Stimulated activated CD8-positive, alpha-beta memory T cell treated with anti-CD3 and anti-CD28 coated beads, Interleukin-15, amount 100 ng/mL, for 4 hours (primary cell): ENCODE data around the gene NQO2.
"Not testable (repeated sequence)": the region's sequence is repeated elsewhere in the genome, so short reads cannot be mapped to it uniquely, and the experiment has no call there.

Experiments used
- DNase-seq, 2 donors: peaks; one replicate each; pipeline ENCODE4 v3.0.0-alpha.2; 2020; ENCODE audit warnings: low read depth in 2 of 2

The NQO2 gene

DNA sequence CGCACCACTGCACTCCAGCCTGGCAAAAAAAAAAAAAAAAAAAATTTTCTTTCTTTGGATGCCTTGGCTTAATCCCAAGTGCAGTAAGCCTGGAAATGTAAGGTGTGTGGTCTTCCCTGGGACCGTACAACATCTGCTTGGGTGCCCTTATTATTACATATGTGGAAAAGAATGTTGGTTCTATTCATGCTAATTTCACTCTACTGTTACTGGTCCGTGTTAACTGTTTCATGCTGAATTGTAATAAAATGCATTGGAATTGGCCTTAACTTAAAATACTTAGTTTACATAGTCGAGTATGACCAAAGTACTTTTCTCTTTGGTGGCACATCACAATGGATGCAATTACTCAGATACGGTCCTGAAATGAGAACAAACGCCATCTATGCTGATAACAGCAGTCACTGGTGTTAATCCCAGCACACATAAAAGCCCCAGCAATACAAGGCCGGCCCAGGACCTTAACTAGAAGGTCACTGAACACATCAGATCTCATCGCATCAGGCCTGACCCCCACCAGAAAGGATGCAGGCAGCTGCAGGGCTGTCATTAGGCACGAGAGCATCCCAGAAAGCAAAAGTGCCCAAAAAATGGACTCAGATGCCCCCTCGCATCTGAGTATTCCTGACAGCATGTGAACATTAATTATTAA is 29.5 kb upstream of the NQO2 start:
- DNase-seq: no peak

DNA sequence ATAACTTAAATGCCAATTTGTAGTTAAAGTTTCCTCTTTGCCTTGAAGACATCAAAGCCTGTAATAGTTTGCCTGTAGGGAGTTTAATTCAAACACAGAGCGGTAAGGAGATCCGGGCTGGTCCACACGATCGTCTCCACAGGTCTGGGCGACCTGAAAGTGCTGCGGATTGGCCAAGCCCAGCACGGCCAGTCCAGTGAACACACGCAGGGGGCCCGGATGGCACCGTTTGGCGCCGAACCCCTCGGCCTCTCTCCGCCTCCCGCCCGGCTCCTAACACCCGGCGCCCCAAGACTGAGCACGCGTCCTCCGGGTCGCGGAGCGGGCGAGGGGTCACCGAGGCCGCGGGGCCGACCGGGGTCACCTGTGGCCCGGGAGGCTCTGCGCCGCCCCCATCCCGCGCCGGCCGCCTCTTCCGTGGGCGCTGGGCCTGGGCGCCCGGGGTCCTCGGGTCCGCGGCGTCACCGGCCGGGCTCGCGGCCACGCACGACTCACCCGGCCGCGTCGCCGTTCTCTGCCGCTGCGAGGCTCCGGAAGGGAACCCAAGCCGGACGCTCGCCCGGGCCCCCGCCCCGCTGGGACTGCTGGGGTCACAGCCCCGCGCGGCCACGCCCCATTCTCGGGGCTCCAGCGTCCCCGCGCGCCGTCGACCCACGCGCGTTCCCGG is 28.8 kb upstream of the NQO2 start:
- DNase-seq: no peak

DNA sequence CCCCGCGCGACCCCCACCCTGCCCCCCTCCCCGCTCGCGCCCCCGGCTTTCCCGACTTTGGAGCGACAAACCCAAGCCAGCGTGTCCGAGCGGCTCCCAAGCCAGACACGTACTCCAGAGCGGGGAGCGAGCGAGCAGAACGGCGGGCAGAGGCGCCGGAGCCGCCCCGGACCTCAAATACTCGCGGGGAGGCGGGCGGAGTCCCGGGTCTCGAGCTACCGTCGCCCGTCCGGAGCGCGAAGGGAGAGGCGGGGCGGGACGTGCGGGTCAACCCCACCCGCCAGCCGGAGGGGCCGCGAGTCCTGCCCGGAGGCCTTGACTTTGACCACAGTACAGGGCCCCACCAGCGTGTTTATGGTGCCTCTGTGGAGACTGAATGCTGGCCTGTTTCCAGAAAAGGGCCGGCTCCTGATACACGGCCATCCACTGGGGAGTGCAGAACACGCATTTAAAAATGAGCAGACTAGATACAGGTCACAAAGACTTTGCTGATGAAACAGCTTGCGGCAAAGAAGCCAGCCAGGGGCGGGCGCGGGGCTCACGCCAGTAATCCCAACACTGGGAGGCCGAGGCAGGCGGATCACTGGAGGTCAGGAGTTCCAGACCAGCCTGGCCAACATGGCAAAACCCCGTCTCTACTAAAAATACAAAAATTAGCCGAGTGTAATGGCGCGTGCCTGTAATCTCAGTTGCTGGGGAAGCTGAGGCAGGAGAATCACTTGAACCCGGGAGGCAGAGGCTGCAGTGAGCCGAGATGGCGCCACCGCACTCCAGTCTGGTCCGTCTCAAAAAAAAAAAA is 28.1 kb upstream of the NQO2 start, which contains the start of gene SERPINB6:
TSS of gene SERPINB6 (minus strand) at position 148 of the 799 bp plus-strand sequence. CDS start 12,235 bp downstream, outside the sequence.
- DNase-seq: peak in 1 of 2 donors; percentile 25

- DNase-seq: not testable (repeated sequence)
Observed at GRCh38 chr6:2972219-2972487, 27.5 kb upstream of the NQO2 start.

- DNase-seq: not testable (repeated sequence)
Observed at GRCh38 chr6:2972685-2973084, 27.0 kb upstream of the NQO2 start.

- not testable (repeated sequence) for DNase-seq
Observed at GRCh38 chr6:2973180-2973579, 26.5 kb upstream of the NQO2 start.

DNA sequence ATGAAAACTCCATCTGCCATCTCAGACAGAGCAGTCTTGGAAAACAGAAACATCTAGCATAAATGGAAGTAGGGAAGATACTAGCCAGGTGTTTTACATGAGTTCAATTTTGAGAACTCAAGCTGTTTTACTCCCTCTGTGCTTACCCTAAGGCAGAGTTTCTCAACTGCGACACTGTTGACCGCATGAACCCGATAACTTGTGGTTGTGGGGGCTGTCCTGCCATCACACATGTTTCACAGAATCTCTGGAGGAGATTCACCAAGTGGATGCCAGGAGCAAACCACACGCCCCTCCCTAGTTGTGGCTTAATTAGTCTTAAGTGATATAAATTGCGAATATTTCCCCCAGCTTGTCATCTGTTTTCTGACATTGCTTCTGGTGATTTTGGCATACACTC is 26.0 kb upstream of the NQO2 start:
- DNase-seq: no peak

- no peak for DNase-seq
Observed at GRCh38 chr6:2976060-2976459, 23.6 kb upstream of the NQO2 start.

DNA sequence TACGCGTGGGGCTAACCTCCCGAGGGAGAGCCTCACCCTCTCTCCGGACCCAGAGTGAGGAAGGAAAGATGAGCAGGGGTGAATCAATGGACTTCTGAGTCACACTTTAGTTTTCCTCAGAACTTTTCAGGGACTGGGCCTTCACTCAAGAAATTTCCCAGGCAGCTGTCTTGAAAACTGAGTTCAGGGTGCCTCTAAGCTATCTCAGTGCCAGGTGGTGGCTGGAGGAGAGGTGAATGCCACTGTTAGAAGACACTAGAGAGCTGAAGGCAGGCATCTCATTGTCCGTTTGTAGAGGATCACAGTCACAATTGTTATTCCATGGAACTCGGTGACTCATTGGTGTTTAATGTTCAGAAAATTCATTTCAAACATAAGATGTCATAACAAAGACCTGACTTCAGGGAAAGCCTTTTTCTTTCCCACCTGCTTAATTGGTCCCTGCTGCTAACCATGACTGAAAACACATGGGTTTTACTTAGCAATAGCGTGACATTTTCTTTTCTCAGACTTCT is 23.1 kb upstream of the NQO2 start:
- no peak for DNase-seq

DNA sequence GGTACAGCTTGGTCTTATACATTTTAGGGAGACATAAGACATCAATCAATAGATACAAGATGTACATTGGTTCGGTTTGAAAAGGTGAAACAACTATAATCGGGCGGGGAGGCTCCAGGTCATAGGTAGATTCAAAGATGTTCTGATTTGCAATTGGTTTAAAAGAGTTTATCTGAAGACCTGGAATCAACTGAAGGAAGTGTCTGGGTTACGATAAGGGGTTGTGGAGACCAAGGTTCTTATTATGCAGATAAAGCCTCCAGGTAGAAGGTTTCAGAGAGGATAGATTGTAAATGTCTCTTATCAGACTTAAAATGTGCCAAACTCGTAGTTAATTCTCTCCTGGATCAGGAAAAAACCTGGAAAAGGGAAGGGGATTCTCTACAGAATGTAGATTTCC is 22.4 kb upstream of the NQO2 start:
- DNase-seq: no peak

- DNase-seq: no peak
Observed at GRCh38 chr6:2977799-2978590, 21.7 kb upstream of the NQO2 start.

GRCh38 chr6:2978923-2979322 is 20.8 kb upstream of the NQO2 start:
- no peak for DNase-seq

DNA sequence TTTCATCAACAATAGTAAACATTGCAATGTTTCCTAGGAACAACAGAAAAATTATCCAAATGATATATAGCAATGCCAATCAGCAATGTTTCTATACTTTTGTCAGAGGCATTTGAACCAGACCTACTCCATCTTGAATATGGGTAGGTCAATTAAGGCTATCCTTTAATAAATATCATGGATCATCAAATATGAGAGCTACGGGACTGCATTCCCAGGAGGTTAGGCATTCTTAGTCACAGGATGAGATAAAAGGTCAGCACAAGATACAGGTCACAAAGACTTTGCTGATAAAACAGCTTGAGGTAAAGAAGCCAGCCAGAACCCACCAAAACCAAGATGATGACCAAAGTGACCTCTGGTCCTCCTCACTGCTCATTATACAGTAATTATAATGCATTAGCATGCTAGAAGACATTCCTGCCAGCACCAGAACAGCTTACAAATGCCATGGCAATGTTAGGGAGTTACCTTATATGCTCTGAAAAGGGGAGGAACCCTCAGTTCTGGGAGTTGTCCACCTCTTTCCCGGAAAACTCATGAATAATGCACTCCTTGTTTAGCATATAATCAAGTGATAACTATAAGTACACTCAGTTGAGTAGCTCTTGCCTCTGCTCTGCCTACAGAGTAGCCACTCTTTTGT is 19.8 kb upstream of the NQO2 start:
- DNase-seq: no peak

DNA sequence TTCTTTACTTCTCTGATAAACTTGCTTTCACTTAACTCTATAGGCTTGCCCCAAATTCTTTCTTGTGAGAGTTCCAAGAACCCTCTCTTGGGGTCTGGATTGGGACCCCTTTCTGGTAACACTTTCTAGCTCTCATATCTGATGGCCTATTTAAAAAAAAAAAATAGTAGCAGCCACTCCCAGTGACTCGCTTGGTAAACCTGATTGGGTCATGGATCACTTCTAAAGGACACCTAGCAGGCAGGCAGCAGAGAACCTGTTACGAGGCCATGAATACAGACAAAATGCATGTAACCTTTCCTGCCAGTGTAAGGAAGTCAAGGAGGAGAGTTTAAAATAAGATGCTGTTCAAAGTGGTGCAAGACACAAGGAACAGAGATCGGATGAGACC is 19.2 kb upstream of the NQO2 start:
- DNase-seq: no peak

- DNase-seq: no peak
Observed at GRCh38 chr6:2982426-2983117, 17.1 kb upstream of the NQO2 start.

DNA sequence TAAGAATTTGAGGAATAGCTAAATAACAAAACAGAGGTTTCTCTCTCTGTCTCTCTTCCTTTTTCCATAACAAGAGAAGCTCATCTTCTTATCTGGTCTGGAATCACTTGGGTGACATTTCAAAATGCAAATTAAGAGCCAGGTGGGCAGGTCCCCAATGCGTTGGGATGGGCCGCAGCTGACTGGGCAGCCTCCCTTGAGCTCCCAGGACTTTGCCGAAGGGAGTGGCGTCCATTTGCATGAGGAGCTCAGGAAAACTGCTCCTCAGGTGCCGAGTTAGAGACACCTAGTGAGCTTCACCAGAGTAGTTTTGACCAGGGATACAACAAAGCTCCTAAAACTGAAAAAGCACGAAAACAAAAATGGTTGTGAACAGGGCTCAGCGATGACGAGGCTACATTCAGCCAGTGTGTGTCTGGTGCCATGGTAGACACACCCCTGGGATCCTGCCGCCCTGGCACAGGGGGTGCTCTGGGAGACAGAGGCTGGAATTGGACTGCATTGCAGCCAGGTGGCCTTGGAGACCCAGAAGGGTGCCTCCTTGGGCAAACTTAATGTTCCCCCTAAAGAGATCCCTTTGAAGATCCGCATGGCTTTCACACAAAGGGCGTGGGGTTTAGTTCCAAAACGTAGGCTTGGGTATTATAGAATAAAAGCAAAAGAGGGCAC is 14.8 kb upstream of the NQO2 start:
- no peak for DNase-seq

- DNase-seq: no peak
Observed at GRCh38 chr6:2986722-2987221, 12.9 kb upstream of the NQO2 start.

DNA sequence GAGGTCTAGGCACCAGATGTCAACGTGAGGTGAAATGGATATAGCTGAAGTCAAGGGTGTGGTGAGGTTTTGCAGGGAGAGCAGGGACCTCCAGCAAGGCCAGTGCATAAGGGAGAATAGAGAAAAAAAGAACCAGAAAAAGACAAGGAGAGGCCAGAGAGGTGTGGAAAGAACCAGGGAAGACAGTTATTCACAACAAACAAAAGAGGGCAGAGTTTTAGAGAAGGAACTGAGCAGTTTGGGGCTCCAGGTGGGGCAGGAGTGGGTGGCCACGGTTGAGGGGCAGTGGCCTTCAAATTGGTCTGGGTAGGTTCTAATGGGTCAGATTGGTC is 11.6 kb upstream of the NQO2 start:
- no peak for DNase-seq

DNA sequence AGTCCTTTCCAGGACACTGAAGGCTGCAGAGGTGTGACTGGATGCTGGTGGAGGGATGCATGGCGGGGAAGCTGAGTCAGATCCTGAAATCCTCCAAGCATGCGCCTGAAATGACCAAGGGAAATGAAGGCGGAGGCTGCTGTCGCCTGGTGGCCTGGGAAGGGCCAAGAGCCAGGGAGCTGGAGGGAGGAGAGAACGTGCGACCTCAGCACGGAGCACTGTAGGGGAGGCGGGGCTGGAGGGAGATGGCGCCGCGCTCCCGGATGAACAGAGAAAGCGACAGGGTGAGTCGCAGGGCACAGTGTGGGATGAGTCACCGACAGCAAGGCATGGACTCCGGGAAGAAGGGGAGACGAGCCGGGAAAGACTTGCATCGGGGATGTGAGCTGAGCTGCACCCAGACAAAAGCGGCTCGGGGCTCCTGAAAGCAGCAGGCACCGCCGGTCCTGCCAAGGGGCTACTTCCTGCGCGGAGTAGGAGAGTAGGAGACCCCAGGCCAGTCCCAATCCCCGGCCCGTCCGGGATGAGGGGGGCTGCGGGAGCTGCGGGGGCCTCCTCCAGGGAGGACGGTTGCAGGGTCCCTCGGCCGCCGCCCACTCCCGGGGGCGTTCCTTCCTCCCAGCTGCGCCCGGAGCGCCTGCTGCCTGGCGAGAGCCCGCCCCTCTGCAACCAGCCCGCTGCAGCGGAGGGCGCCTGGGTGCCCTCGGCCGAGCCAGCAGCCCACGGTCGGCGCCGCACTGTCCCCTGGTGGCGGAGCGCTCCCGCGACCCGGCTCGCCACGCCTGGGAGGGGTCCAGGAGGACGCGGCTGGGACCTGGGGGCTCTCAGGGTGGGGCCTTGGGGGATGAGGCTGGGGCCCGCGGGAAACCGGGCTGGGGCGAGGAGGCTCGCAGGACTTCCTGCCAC is 11.0 kb upstream of the NQO2 start:
- peak; percentile 53 to 57 for DNase-seq
